Lower leg skin (tissue), 3 donors: ENCODE results near the gene MAST4.

Experiments
- POLR2A ChIP-seq, 2 donors: fragments of 450-650 bp; IDR thresholded peaks; one replicate each; pipeline ENCODE4 v1.6.1; 2016 to 2017; ENCODE audit warnings: antibody characterized with exemption in 2 of 2, mild to moderate bottlenecking in 1 of 2, moderate library complexity in 1 of 2
- TF ChIP-seq, protein P1 (sequence below), 3 donors: fragments of 450-650 bp; IDR thresholded peaks; one replicate each; pipeline ENCODE4 v1.5.1; 2016; ENCODE audit warnings: antibody characterized with exemption in 3 of 3, mild to moderate bottlenecking in 3 of 3, moderate library complexity in 2 of 3

DNA sequence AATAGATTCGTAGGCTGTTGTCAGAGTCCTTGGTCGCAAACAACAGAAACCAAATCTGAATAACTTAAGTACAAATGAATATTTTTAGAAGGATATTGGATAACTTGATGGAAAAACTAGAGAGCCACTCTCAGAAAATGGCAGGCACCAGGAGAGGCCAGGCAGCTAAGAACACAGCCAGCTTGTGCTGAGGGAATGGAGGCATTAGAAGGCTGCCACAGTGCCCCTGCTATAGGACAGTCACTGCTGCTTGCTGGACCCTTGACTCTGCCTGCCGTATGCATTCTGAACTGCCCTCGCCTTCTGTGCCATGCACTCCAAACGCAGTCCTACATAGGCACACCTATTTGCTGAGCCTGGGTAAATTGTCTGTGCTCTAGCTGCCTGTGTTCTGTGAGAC, 78.6 kb downstream of the MAST4 start:
- TF ChIP-seq, protein P1, sequence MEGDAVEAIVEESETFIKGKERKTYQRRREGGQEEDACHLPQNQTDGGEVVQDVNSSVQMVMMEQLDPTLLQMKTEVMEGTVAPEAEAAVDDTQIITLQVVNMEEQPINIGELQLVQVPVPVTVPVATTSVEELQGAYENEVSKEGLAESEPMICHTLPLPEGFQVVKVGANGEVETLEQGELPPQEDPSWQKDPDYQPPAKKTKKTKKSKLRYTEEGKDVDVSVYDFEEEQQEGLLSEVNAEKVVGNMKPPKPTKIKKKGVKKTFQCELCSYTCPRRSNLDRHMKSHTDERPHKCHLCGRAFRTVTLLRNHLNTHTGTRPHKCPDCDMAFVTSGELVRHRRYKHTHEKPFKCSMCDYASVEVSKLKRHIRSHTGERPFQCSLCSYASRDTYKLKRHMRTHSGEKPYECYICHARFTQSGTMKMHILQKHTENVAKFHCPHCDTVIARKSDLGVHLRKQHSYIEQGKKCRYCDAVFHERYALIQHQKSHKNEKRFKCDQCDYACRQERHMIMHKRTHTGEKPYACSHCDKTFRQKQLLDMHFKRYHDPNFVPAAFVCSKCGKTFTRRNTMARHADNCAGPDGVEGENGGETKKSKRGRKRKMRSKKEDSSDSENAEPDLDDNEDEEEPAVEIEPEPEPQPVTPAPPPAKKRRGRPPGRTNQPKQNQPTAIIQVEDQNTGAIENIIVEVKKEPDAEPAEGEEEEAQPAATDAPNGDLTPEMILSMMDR (IDR thresholded peaks at IDR 0.05), result no peak
- no peak for TF ChIP-seq POLR2A (IDR thresholded peaks at IDR 0.05)
